HG03039 (cell line): ENCODE results near the gene TBC1D3D.
"Not testable (repeated sequence)": the region's sequence is repeated elsewhere in the genome, so short reads cannot be mapped to it uniquely, and the experiment has no call there.

Source experiments
- ATAC-seq: cut with Tn5 transposase; IDR thresholded peaks from one replicate; pipeline ENCODE4 v1.9.1; 2021; ENCODE audit warnings: mild to moderate bottlenecking, moderate library complexity; ENCODE audit not compliant: unreplicated experiment

Gene TBC1D3D

DNA sequence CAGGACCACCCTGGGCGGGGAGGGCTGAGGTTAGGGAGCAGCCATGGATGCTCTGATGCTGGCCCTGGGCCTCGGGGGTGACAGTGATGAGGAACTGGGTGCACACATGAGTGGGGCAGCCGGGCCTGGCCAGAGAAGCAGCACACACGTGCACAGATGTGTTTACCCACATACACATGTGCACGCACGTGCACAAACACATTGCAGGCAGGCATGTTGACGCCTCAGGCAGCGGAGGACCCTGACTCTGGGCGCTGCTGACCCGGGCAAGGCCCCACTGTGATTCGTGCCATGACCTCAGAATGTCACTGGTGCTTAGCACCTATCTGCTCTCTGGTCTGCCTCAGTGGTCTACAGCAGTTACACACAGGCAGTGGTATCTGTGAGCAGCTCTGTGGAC is at the start of gene TBC1D3D:
TSS of gene TBC1D3D (plus strand) at position 301 of the 400 bp plus-strand sequence. CDS start 1,585 bp downstream, outside the sequence.
- not testable (repeated sequence) for ATAC-seq

DNA sequence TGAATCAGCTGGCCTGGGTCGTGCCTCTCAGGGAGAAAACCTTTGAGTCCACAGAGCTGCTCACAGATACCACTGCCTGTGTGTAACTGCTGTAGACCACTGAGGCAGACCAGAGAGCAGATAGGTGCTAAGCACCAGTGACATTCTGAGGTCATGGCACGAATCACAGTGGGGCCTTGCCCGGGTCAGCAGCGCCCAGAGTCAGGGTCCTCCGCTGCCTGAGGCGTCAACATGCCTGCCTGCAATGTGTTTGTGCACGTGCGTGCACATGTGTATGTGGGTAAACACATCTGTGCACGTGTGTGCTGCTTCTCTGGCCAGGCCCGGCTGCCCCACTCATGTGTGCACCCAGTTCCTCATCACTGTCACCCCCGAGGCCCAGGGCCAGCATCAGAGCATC is 14.8 kb upstream of the TBC1D3D start, which contains the start of gene TBC1D3L:
TSS of gene TBC1D3L (minus strand) at position 101 of the 400 bp plus-strand sequence. CDS start 1,540 bp downstream, outside the sequence.
- ATAC-seq = not testable (repeated sequence)
